Testis (tissue), 2 donors: Measurements from ENCODE around the gene DCK.
"Not testable (repeated sequence)": the region's sequence is repeated elsewhere in the genome, so short reads cannot be mapped to it uniquely, and the experiment has no call there.

Experiments
- POLR2A ChIP-seq: fragments of 450-650 bp; IDR thresholded peaks from one replicate; pipeline ENCODE4 v1.6.1; 2017; ENCODE audit warnings: antibody characterized with exemption, mild to moderate bottlenecking, moderate library complexity
- TF ChIP-seq, protein P1 (sequence below), 3 experiments: fragments of 450-650 bp in 2 of 3; fragments of 200-600 bp in 1 of 3; sonication (generic) in 1 of 3; IDR thresholded peaks; one replicate each; pipeline ENCODE4 v1.5.1; 2016 to 2019; ENCODE audit warnings: antibody characterized with exemption in 3 of 3, mild to moderate bottlenecking in 2 of 3, moderate library complexity in 1 of 3

DNA sequence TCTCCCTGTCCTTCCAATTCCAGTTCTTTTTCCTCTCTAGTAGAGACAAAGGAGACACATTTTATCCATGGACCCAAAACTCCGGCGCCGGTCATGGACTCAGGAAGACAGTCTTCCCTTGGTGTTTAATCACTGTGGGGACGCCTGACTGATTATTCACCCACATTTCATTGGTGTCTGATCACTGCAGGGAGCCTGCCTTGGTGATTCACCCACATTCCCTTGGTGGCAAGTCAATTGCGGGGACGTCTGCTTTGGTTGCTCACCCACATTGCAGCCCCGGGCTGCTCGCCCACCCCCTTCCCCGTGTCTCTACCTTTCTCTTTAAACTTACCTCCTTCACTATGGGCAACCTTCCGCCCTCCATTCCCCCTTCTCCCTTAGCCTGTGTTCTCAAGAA, 38.7 kb downstream of the DCK start:
- TF ChIP-seq, protein P1, sequence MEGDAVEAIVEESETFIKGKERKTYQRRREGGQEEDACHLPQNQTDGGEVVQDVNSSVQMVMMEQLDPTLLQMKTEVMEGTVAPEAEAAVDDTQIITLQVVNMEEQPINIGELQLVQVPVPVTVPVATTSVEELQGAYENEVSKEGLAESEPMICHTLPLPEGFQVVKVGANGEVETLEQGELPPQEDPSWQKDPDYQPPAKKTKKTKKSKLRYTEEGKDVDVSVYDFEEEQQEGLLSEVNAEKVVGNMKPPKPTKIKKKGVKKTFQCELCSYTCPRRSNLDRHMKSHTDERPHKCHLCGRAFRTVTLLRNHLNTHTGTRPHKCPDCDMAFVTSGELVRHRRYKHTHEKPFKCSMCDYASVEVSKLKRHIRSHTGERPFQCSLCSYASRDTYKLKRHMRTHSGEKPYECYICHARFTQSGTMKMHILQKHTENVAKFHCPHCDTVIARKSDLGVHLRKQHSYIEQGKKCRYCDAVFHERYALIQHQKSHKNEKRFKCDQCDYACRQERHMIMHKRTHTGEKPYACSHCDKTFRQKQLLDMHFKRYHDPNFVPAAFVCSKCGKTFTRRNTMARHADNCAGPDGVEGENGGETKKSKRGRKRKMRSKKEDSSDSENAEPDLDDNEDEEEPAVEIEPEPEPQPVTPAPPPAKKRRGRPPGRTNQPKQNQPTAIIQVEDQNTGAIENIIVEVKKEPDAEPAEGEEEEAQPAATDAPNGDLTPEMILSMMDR (IDR thresholded peaks at IDR 0.05) = not testable (repeated sequence)
- TF ChIP-seq POLR2A = not testable (repeated sequence)
